H9 (cell line): ENCODE measurements around the gene TNC. TPM values are rescaled to one million over a fixed set of nuclear protein-coding genes. Genes with fewer than 3 reads are reported as not detected.

Source experiments
- DNase-seq: peaks from one replicate; pipeline ENCODE4 v3.0.0-alpha.2; 2017
- H2AFZ ChIP-seq: one replicate; pipeline ENCODE4 v1.6.1; 2013; ENCODE audit warnings: mild to moderate bottlenecking, low read length, control low read depth, moderate library complexity
- H2AK5ac ChIP-seq: 2 replicates; pipeline ENCODE4 v1.6.1; 2013; ENCODE audit warnings: low read length, control low read depth, mixed read lengths; ENCODE audit not compliant: insufficient read length
- H2BK120ac ChIP-seq: one replicate; pipeline ENCODE4 v1.6.1; 2013; ENCODE audit warnings: low read depth, mild to moderate bottlenecking, low read length, control low read depth, inconsistent platforms; ENCODE audit not compliant: poor library complexity, severe bottlenecking
- H2BK12ac ChIP-seq: 2 replicates; pipeline ENCODE4 v1.6.1; 2013; ENCODE audit warnings: low read length, control low read depth, mixed read lengths, low read depth; ENCODE audit not compliant: insufficient read length
- H2BK15ac ChIP-seq: 2 replicates; pipeline ENCODE4 v1.6.1; 2013; ENCODE audit warnings: low read depth, low read length, control low read depth
- H2BK20ac ChIP-seq: one replicate; pipeline ENCODE4 v1.6.1; 2013; ENCODE audit warnings: low read depth, mild to moderate bottlenecking, low read length, control low read depth, inconsistent platforms; ENCODE audit not compliant: poor library complexity, severe bottlenecking
- H2BK5ac ChIP-seq: 2 replicates; pipeline ENCODE4 v1.6.1; 2013; ENCODE audit warnings: low read length, control low read depth, mixed read lengths; ENCODE audit not compliant: insufficient read length
- H3K14ac ChIP-seq: 2 replicates; pipeline ENCODE4 v1.6.1; 2013; ENCODE audit warnings: low read length, control low read depth; ENCODE audit not compliant: insufficient read depth
- H3K18ac ChIP-seq: 2 replicates; pipeline ENCODE4 v1.6.1; 2013; ENCODE audit warnings: low read depth, mild to moderate bottlenecking, mixed read lengths, low read length, control low read depth; ENCODE audit not compliant: insufficient read length
- H3K23ac ChIP-seq: 2 replicates; pipeline ENCODE4 v1.6.1; 2013; ENCODE audit warnings: low read length, control low read depth, mixed read lengths, low read depth; ENCODE audit not compliant: insufficient read length
- H3K23me2 ChIP-seq: 2 replicates; pipeline ENCODE4 v1.6.1; 2013; ENCODE audit warnings: low read depth, mild to moderate bottlenecking, mixed read lengths, low read length, control low read depth; ENCODE audit not compliant: insufficient read length, poor library complexity, severe bottlenecking
- H3K27ac ChIP-seq: 2 replicates; pipeline ENCODE4 v1.5.1; 2013; ENCODE audit warnings: low read length, control low read depth, mixed read lengths, low read depth; ENCODE audit not compliant: insufficient read length
- H3K27me3 ChIP-seq: 2 replicates; pipeline ENCODE4 v1.6.1; 2013; ENCODE audit warnings: low read length, control low read depth, inconsistent platforms; ENCODE audit not compliant: insufficient read depth
- H3K4ac ChIP-seq: 2 replicates; pipeline ENCODE4 v1.6.1; 2013; ENCODE audit warnings: low read depth, mild to moderate bottlenecking, control low read depth, inconsistent platforms, low read length, moderate library complexity
- H3K4me1 ChIP-seq: 2 replicates; pipeline ENCODE4 v1.6.1; 2013; ENCODE audit warnings: low read length, control low read depth, inconsistent platforms; ENCODE audit not compliant: insufficient read depth
- H3K4me2 ChIP-seq: 2 replicates; pipeline ENCODE4 v1.6.1; 2013; ENCODE audit warnings: low read length, control low read depth, mixed read lengths; ENCODE audit not compliant: insufficient read length, insufficient read depth
- H3K56ac ChIP-seq: 2 replicates; pipeline ENCODE4 v1.6.1; 2013; ENCODE audit warnings: low read depth, mild to moderate bottlenecking, mixed read lengths, low read length, control low read depth; ENCODE audit not compliant: insufficient read length
- H3K79me1 ChIP-seq: 2 replicates; pipeline ENCODE4 v1.6.1; 2013; ENCODE audit warnings: low read depth, mild to moderate bottlenecking, moderate library complexity, low read length, control low read depth, inconsistent platforms; ENCODE audit not compliant: insufficient read depth, poor library complexity, severe bottlenecking
- H3K79me2 ChIP-seq: 2 replicates; pipeline ENCODE4 v1.6.1; 2013; ENCODE audit warnings: low read length, control low read depth, inconsistent platforms; ENCODE audit not compliant: insufficient read depth
- H3K9ac ChIP-seq: 2 replicates; pipeline ENCODE4 v1.6.1; 2013; ENCODE audit warnings: low read length, control low read depth, mixed read lengths; ENCODE audit not compliant: insufficient read length; ENCODE audit errors: extremely low read depth
- H3K9me3 ChIP-seq: one replicate; pipeline ENCODE4 v1.6.1; 2013; ENCODE audit warnings: low read depth, low read length, inconsistent platforms; ENCODE audit not compliant: control insufficient read depth
- H3T11ph ChIP-seq: one replicate; pipeline ENCODE4 v1.6.1; 2013; ENCODE audit warnings: mild to moderate bottlenecking, low read length, control low read depth, inconsistent platforms
- H4K20me1 ChIP-seq: one replicate; pipeline ENCODE4 v1.6.1; 2013; ENCODE audit not compliant: control insufficient read depth, insufficient read length, insufficient read depth
- H4K5ac ChIP-seq: 2 replicates; pipeline ENCODE4 v1.6.1; 2013; ENCODE audit warnings: low read depth, mild to moderate bottlenecking, mixed read lengths, low read length, control low read depth; ENCODE audit not compliant: insufficient read length
- H4K8ac ChIP-seq: replicated peaks from 2 replicates; pipeline ENCODE4 v1.6.1; 2013; ENCODE audit warnings: low read length, control low read depth, mixed read lengths, low read depth; ENCODE audit not compliant: insufficient read length
- H4K91ac ChIP-seq: 2 replicates; pipeline ENCODE4 v1.6.1; 2013; ENCODE audit warnings: low read depth, mild to moderate bottlenecking, moderate library complexity, mixed read lengths, low read length, control low read depth; ENCODE audit not compliant: insufficient read length
- H3K27ac Mint-ChIP-seq, 3 experiments: 2 replicates in 2 of 3; 3 replicates in 1 of 3; pipeline ENCODE4 v1.8.0; 2020 to 2021; ENCODE audit warnings: mixed read lengths in 3 of 3, mild to moderate bottlenecking in 1 of 3, moderate library complexity in 1 of 3
- H3K27me3 Mint-ChIP-seq: 2 replicates; pipeline ENCODE4 v1.8.0; 2021; ENCODE audit warnings: low read depth, mild to moderate bottlenecking, moderate library complexity, mixed read lengths
- H3K36me3 Mint-ChIP-seq, 3 experiments: 2 replicates in 2 of 3; 3 replicates in 1 of 3; pipeline ENCODE4 v1.8.0; 2020 to 2021; ENCODE audit warnings: low read depth in 3 of 3, mixed read lengths in 3 of 3; ENCODE audit not compliant: insufficient read depth in 1 of 3
- H3K4me1 Mint-ChIP-seq, 2 experiments: 2 replicates each; pipeline ENCODE4 v1.8.0; 2020; ENCODE audit warnings: mixed read lengths in 2 of 2
- H3K4me3 Mint-ChIP-seq, 2 experiments: 2 replicates in 1 of 2; 3 replicates in 1 of 2; pipeline ENCODE4 v1.8.0; 2020 to 2021; ENCODE audit warnings: mild to moderate bottlenecking in 2 of 2, mixed read lengths in 2 of 2, moderate library complexity in 1 of 2
- H3K9me3 Mint-ChIP-seq, 2 experiments: 2 replicates in 1 of 2; 3 replicates in 1 of 2; pipeline ENCODE4 v1.8.0; 2020; ENCODE audit warnings: mild to moderate bottlenecking in 2 of 2, mixed read lengths in 2 of 2, moderate library complexity in 1 of 2
- CTCF ChIP-seq: fragments of 200-600 bp; sonication (generic); conservative IDR thresholded peaks from 3 replicates; pipeline ENCODE4 v1.8.0; 2021; ENCODE audit warnings: antibody characterized with exemption, mild to moderate bottlenecking
- WGBS: extraction: QIAGEN DNeasy Blood & Tissue Kit; methylation state at CpG from one replicate; pipeline ENCODE4 v1.1.7; 2013; ENCODE audit warnings: missing lambda C conversion rate, low lambda C conversion rate, mixed read lengths; ENCODE audit not compliant: insufficient read length; ENCODE audit errors: extremely low coverage; 5-methylcytosine and 5-hydroxymethylcytosine counted together
- total RNA-seq: library from RNA; stranded (reverse); gene quantifications from 2 replicates; pipeline ENCODE4 v1.2.1, GENCODE V29; 2021

Gene TNC
- total RNA-seq, 1 experiment from 2014 or later, result 0.63 TPM

DNA sequence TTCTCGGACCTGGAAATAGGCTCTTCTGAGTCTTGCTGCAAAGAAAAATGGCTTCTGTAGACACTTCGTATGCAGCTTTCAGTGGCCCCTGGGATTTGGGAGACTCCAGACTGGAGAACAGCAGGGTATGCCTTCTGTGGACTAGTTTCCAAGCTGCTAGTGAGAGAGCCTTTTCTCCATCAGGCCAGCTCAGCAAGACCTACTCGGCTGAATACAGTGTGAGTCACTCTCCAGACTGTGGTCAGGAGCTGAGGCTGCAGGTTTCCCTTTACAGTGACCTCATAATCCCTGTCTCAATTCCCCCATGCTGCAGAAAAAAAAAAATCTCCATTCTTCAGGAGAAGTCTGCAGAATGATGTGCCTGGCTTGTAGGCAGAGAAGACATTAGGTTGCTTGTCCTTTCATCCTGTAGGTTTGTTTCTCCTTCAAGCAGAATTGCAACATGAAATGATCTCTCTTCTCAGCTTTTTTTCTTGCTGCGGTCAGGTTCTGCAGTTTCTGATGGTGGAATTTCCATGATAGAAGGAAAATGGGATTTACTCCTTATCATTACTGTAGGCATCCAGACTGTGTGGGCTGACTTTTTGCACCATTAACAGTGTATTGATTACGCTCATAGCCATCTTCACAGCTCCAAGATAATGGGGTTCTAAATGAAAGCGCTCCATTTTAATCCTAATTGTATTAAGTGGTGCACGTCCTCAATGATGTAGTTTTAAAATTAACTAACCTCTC lies 109.3 kb downstream of the TNC start:
- Histone ChIP-seq H3K23ac (no peak overlapping the region), H3K14ac (no peak overlapping the region), H3K79me1 (no peaks in the 10 kb centered on the region), H3K79me2 (no peaks in the 10 kb centered on the region), H3K9ac (no peak overlapping the region), H3K9me3 (no peaks in the 10 kb centered on the region), H4K5ac (no peak overlapping the region), H3K4ac (no peak overlapping the region), H3K27ac (no peak overlapping the region), H3K4me1 (no peaks in the 10 kb centered on the region), H2BK15ac (no peak overlapping the region), H3T11ph (no peak overlapping the region), H2AFZ (no peak overlapping the region), H4K8ac (no peak overlapping the region), H3K4me2 (no peak overlapping the region), H3K27me3 (no peaks in the 10 kb centered on the region; the same call in 1 of the 2 replicates), H4K20me1 (no peaks in the 10 kb centered on the region), H3K23me2 (no peaks in the 10 kb centered on the region), H2BK20ac (no peak overlapping the region), H3K18ac (no peak overlapping the region), H2BK120ac (no peak overlapping the region), H2AK5ac (no peak overlapping the region), H2BK12ac (no peak overlapping the region), H3K56ac (no peak overlapping the region), H4K91ac (no peak overlapping the region), H2BK5ac (no peak overlapping the region)
- Mint-ChIP-seq H3K27ac (no peak overlapping the region), H3K4me3 (no peak overlapping the region), H3K9me3 (no peaks in the 10 kb centered on the region), H3K36me3 (no peaks in the 10 kb centered on the region), H3K4me1 (no peaks in the 10 kb centered on the region), H3K27me3 (peaks cover 96% of the 10 kb centered on the region)
- WGBS, result no CpG with 5 or more reads among the region's 7 CpGs
- no peak for TF ChIP-seq CTCF
- no peak for DNase-seq
